ENCODE measurements around the gene PDE9A. TPM values are rescaled to one million over a fixed set of nuclear protein-coding genes. Genes with fewer than 3 reads are reported as not detected.
A peak's percentile ranks its signal among the peaks of the same experiment; 100 is the strongest.

Gene PDE9A
- total RNA-seq, 2 donors from 2014 or later, result 3.0 to 6.0 TPM

- ATAC-seq (no peak), DNase-seq (peak; percentile 22)
- intact Hi-C loops (cut with DNase I), result no loop called here
These were observed 1.7 kb upstream of the PDE9A start for GRCh38 chr21:42651515-42652401.

GRCh38 chr21:42652527-42653230, 742 bp upstream of the PDE9A start:
- peak; percentile 76 to 87 for ATAC-seq
- intact Hi-C loops (cut with DNase I), result no loop called here
- peak; percentile 60 for DNase-seq

- intact Hi-C loops (cut with DNase I), result no loop called here
- DNase-seq (no peak), ATAC-seq (no peak)
These were observed 925 bp downstream of the PDE9A start for GRCh38 chr21:42654179-42654912.

GRCh38 chr21:42654913-42655795, 1.7 kb downstream of the PDE9A start:
- intact Hi-C loops (cut with DNase I), result no loop called here
- ATAC-seq (no peak), DNase-seq (no peak)

DNA sequence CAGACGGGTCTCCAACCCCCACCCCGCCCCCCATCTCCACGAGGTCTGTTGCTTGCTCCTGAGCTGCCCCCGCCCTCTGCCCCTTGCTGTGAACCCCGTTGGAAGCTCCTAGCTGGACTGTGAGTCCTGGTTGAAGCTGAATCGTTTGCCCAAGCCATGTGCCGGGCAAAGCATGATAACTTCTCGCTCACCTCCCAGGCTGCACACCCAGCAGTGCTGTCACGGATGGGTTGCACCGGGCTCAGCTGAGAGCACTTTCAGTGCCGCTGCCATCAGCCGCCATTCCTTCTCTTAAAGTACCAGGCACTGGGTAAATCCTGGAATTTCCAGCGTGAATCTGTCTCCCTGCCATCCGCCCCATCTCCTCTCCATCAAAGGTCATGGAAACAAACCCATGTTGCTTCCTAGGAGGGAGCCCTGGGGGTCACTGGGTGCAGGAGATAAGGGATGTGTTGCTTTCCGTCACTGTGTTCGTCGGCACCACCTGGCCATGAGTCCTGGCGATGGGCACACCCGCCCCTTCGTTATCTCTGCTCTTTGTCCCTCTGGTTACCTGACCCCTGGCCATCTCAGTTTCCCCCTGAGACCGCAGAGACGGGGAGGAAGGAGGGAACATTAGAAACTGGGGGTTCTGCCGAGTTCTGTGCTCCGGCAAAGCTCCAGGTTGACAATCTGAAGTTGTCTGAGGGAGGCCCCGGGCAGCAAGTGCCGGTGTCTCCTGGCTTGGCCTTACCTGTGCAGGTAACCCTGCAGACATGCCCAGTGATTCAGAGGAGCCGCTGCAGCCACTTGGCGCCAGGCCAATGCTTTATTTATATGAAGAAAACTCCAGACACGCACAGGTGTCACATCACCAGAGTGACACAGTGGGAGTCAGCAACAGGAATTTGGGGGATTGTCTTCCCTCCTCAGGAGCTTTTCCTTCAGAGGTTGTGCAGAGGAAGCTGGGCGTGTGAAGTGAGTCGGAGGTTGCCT, 2.7 kb downstream of the PDE9A start:
- intact Hi-C loops (cut with DNase I), result no loop called here
- no peak for ATAC-seq
- no peak for DNase-seq

DNA sequence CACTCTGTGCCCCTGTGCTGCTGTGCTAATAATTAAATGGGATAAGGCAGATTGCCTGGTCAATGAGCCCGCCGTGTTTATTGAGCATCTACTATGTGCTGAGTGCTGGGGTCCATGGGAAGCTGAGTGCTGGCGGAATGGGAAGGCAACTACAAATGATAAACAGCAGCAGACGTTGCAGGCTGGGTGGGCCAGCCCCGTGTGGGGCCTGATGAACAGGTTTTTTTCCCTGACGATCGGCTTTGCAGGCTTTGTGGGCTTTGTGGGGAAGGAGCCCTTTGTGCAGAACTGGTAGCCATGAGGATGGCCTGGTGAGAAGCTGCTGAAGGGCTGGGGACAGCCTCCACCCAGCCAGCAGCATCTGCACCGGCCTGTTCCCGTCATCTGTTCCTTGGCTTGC, 3.5 kb downstream of the PDE9A start:
- intact Hi-C loops (cut with DNase I), result no loop called here
- DNase-seq (no peak), ATAC-seq (no peak)

DNA sequence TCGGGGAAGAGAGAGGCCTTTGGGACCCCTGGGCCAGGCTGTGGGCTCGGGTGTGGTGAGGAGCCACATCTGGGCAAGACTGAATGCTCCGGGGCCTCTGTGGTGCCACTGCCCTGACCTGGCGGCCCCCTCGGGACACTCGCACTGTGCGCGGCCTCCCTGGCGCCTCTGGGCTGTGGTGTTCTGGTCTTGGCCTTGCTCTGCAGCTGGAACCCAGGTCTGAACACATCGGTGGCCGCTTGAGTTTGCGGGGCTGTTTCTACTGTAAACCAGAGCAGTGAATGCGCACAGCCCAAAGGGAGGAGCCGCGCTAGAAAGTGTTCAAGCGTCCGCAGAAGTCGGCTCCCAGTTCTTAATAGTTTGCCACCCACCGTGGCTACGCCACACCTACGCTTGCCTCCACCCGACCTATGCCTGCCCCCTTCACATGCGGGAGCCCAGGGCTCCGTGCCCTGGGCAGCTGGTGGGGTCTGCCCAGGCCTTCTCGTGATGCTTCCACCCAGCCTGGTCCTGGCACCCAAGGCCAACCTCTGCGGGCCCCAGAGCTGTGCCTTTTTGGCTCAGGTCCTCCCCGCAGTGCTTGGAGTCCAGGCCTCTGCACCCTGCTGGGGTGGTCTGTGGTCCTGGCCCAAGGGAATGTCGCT, 4.4 kb downstream of the PDE9A start:
- intact Hi-C loops (cut with DNase I), result no loop called here
- DNase-seq (no peak), ATAC-seq (no peak)

GRCh38 chr21:42658320-42659105, 5.1 kb downstream of the PDE9A start:
- intact Hi-C loops (cut with DNase I), result no loop called here
- DNase-seq (no peak), ATAC-seq (no peak)

GRCh38 chr21:42659416-42660117, 6.1 kb downstream of the PDE9A start:
- DNase-seq, result no peak
- no peak for ATAC-seq
- intact Hi-C loops (cut with DNase I), result loop anchor here in 1 of 2 donors (10.0 kb wide), 1 partner anchor 45 kb away; no protein-coding TSS in a partner anchor

DNA sequence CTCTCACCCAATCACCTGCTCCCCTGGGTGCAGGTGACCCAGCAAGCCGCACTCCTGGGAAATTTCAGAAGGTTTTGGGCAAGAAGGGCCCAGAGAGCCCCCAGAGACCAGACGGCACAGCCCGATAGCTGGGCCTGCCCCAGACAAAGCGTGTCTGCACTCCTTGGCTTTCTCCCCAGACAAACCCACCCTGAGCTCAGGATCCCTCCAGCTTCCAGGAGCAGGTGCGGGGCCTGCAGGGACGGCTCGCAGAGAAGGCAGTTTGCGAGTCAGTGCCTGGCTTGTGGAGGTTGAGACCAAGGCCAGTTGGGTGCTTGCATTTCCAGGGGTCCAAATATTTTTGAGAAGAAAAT, 6.7 kb downstream of the PDE9A start:
- no peak for DNase-seq
- intact Hi-C loops (cut with DNase I), result loop anchor here in 1 of 2 donors (10.0 kb wide), 1 partner anchor 45 kb away; no protein-coding TSS in a partner anchor
- ATAC-seq, result no peak

DNA sequence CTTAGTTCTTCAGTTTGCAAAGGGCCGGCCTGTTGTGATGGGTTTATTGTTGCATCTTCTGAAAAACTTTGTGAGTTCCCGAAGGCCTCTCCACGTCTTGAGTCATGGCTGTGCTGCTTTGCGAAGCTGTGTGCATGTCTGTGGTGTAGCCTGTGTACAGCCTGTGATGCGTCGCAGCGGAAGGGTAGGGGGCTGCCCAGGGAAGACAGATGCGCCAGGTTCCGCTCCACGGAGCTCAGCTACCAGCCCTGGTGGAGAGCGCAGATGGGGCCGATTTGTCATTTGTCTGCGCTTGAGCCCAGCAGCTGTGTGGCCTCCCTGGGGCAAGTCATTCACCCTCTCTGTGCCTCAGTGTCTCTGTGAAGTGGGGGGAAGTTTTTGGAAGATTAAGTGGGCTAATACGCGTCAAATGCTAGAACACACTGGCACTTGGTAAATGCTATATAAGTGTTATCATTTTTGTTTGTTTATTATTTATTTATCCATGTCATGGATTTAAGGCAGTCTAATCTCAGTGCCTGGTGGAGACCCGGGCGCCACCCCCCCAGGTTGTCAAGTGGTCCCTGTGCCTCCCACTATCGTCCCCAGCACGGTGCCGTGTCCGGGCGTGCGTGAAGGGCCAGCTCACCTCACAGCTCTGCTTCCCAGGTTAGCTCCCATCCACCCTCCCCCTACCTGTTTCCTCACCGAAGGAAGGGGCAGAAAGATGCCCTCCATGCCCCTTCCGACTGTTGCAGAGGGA, 8.4 kb downstream of the PDE9A start:
- no peak for ATAC-seq
- intact Hi-C loops (cut with DNase I), result loop anchor here in 1 of 2 donors (10.0 kb wide), 1 partner anchor 47 kb away; no protein-coding TSS in a partner anchor
- no peak for DNase-seq

DNA sequence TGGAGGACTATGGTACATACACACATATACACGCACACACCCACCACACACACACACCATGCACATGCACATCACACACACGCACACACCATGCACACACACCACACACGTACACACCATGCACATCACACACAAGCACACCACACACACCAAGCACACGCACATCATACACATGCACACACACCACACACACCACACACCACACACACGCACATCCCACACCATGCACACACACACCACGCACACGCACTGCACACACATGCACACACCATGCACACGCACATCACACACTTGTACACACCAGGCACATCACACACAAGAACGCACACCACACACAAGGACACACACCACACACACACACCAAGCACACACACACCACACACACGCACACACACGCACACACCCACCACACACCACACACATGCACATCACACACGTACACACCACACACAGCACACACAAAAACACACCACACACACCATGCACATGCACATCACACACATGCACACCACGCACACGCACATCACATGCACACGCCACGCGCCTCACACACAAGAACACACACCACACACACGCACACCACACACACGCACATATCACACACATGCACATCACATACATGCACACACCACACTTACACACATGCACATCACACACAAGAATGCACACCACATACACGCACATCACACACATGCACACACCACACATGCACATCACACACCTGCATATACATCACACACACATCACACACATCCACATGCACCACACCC, 9.2 kb downstream of the PDE9A start:
- no peak for DNase-seq
- no peak for ATAC-seq
- intact Hi-C loops (cut with DNase I), result loop anchor here in 1 of 2 donors (10.0 kb wide), 1 partner anchor 48 kb away; no protein-coding TSS in a partner anchor

GRCh38 chr21:42663200-42663750, 9.9 kb downstream of the PDE9A start:
- intact Hi-C loops (cut with DNase I), result loop anchor here in 1 of 2 donors (10.0 kb wide), 1 partner anchor 48 kb away; no protein-coding TSS in a partner anchor
- ATAC-seq (no peak), DNase-seq (no peak)

Data from left cardiac atrium (tissue), 4 donors.